ENCODE data around the gene NAA60. TPM values are rescaled to one million over a fixed set of nuclear protein-coding genes. Genes with fewer than 3 reads are reported as not detected.

Gene NAA60
- total RNA-seq, 1 donor from 2014 or later, result 34.9 TPM

Other genes starting within 250 kb of the NAA60 start
- gene ZNF200, start 208.5 kb upstream of the NAA60 start, total RNA-seq, result 13.4 and 13.7 TPM in 2 replicates
- 0.10 TPM in 1 of 2 replicates, not detected in the other for gene MEFV, start 187.0 kb upstream of the NAA60 start, total RNA-seq
- gene ZNF263, start 160.2 kb upstream of the NAA60 start, total RNA-seq, result 52.7 and 59.0 TPM in 2 replicates
- gene TIGD7, start 138.2 kb upstream of the NAA60 start, total RNA-seq, result 3.1 and 4.9 TPM in 2 replicates
- gene ZNF75A, start 138.2 kb upstream of the NAA60 start, total RNA-seq, result 8.5 and 28.2 TPM in 2 replicates
- gene OR2C1, start 87.8 kb upstream of the NAA60 start, total RNA-seq, result 0.15 TPM in 1 of 2 replicates, not detected in the other
- gene ZSCAN32, start 42.7 kb upstream of the NAA60 start, total RNA-seq, result 20.5 and 20.7 TPM in 2 replicates
- 2.8 and 7.0 TPM in 2 replicates for gene ZNF174, start 42.5 kb upstream of the NAA60 start, total RNA-seq
- 3.0 and 3.3 TPM in 2 replicates for gene ZNF597, start 176 bp upstream of the NAA60 start, total RNA-seq
- gene C16orf90, start 51.8 kb downstream of the NAA60 start, total RNA-seq, result not detected in 2 replicates
- 10.1 and 49.9 TPM in 2 replicates for gene CLUAP1, start 57.3 kb downstream of the NAA60 start, total RNA-seq
- 0.05 and 0.17 TPM in 2 replicates for gene NLRC3, start 133.7 kb downstream of the NAA60 start, total RNA-seq
- 1.6 and 5.5 TPM in 2 replicates for gene SLX4, start 167.9 kb downstream of the NAA60 start, total RNA-seq
- 9.4 and 52.6 TPM in 2 replicates for gene DNASE1, start 211.0 kb downstream of the NAA60 start, total RNA-seq

Data from renal cortical epithelial cell (primary cell).